NK-92 treated with Interleukin-12 subunit alpha and Interleukin-12 subunit beta, amount 100 ng/mL, for 24 hours (cell line): ENCODE measurements around the gene CHMP4B.

Experiments
- DNase-seq: peaks from one replicate; lab custom pipeline; 2025; lab: John Stamatoyannopoulos, UW

Gene CHMP4B, protein sequence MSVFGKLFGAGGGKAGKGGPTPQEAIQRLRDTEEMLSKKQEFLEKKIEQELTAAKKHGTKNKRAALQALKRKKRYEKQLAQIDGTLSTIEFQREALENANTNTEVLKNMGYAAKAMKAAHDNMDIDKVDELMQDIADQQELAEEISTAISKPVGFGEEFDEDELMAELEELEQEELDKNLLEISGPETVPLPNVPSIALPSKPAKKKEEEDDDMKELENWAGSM

DNA sequence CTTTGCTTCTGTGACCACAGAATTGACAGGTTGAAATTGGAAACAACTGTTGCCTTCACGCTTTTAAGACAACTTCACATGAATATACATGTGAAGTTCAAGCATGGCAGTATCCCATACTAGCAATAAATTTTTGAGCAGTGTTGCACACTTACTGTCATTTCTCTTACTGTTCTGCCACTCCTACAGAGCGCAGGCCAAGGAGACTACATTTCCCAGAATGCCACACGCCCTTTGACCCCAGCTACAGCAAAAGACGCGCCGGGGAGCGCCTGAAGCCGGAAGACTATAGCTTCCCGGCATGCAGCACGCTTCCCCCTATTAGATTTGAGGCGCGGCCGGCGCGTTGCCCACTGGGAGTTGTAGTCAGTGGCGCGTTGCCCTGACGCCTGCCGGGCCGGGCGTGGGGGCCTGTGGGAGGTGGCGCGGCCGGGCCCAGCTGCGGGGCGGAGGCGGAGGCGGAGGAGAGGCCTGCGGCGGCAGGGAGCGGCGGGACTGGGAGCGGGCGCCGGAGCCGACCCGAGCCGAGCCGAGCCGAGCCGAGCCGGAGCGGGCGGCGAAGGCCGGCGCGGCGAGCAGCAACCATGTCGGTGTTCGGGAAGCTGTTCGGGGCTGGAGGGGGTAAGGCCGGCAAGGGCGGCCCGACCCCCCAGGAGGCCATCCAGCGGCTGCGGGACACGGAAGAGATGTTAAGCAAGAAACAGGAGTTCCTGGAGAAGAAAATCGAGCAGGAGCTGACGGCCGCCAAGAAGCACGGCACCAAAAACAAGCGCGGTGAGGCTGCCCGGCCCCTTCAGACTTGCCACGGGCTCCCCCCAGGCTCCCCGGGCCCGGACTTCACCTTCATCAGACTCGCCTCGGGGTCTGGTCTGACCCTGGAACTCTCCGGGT lies at the start of gene CHMP4B:
Gene CHMP4B, plus strand, starts transcription at position 464 of the 891 bp plus-strand sequence. Its CDS starts 121 bp downstream, at position 585.
- peak; percentile 98 for DNase-seq

DNA sequence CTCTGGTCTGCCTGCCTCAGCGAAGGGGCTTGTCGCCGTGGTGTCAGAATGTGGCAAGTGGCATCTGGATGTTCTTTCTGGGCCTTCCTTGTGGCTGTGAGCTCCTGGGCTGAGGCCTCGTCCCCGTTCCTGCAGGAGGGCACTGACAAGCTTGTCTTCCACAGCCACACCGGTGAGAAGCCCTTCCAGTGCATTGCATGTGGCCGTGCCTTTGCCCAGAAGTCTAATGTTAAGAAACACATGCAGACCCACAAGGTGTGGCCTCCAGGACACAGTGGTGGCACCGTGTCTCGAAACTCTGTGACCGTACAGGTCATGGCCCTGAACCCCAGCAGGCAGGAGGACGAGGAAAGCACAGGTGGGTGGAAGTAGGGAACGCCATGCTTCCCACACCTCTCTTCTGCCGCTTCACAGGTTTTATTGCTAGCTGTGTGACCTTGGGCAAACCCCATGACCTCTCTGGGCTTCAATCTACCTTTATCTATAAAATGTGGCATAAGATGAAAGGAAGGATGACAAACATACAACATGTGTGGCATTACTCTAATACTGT lies 49.4 kb upstream of the CHMP4B start:
- no peak for DNase-seq

DNA sequence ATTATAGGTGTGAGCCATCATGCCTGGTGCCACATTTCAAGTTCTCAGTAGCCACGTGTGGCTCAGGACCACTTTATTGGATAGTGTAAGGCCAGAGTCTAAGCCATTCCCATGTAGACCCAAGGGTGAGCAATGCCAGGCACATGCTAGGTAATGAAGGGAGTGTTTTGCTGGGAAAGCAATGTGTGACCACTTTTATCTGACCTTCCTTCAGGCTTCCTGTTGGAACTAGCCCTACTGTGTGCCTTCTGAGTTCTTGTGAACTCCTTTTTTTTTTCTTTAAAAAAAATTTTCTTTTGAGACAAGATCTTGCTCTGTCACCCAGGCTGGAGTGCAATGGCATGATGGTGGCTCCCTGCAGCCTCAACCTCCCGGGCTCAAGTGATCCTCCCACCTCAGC lies 46.0 kb upstream of the CHMP4B start:
- DNase-seq: no peak

DNA sequence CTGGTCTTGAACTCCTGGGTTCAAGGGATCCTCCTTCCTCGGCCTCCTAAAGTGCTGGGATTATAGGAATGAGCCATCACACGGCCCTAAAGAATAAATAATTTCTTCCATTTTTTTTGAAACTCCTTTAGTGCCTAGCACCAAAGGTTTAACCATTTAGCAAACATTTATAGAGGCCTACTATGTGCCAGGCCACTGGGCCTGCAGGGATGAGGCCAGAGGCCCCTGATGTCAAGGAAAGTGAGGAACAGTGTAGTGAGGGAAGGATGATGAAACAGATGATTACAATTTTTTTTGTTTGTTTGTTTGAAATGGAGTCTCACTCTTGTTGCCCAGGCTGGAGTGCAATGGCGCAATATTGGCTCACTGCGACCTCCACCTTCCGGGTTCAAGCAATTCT lies 45.6 kb upstream of the CHMP4B start:
- no peak for DNase-seq

DNA sequence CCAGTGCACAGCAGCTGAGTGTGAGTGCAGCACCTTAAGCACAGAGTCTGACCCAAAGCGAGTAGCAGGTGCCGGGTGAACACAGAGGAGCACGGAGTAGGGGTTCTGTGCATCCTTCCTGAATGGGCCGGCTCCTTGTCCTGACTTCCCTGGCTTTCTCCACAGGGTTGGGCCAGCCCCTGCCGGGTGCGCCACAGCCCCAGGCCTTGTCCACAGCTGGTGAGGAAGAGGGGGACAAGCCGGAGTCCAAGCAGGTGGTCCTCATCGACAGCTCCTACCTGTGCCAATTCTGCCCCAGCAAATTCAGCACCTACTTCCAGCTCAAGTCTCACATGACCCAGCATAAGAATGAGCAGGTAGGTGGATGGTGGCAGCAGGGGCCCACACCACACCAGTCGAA lies 44.5 kb upstream of the CHMP4B start:
- no peak for DNase-seq

DNA sequence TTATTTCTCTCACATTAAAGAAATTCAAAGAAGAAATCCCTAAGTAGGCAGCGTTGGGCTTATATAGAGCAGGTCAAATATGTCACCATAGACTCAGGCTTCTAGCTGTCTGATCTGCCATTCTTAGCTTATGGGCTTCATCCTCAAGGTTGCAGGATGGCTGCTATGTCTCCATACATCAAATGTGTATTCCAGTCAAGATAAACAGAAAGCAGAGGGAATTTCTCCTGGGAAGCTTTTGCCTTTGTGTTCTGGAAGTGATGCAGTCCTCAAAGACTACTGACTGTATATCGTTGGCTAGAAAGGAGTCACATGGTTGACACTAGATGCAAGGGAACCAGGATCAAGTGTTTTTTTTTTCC lies 43.4 kb upstream of the CHMP4B start:
- no peak for DNase-seq

DNA sequence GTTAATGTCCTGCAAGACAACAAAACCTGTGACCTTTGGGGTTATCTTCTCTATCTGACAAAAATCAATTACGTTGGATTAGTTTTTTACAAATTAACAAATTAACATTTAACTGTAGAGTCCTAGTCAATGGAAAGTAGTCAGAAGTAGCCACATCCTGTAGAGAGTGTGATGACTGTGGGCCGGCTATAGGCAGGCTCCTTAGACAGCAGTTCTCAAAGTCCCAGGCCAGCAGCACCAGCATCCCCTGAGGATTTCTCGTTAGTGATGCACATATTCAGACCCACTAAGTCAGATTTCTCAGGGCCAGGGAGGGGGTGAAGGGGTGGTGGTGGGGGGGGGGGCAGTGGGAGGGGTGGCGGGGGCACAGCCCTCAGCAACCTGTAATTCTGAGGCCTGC lies 42.1 kb upstream of the CHMP4B start:
- no peak for DNase-seq

DNA sequence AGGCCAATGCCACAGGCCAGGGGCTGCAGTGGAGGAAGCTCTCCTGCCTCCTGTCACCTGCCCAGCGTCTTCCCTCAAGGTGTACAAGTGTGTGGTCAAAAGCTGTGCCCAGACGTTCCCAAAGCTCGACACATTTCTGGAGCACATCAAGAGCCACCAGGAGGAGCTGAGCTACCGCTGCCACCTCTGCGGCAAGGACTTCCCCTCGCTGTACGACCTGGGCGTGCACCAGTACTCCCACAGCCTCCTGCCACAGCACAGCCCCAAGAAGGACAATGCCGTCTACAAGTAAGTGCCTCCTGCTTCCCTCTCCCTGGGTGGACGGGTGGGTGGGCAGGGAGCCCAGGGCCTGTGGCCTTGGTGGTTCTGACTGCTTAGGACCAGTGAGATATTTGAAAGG lies 41.1 kb upstream of the CHMP4B start:
- no peak for DNase-seq

DNA sequence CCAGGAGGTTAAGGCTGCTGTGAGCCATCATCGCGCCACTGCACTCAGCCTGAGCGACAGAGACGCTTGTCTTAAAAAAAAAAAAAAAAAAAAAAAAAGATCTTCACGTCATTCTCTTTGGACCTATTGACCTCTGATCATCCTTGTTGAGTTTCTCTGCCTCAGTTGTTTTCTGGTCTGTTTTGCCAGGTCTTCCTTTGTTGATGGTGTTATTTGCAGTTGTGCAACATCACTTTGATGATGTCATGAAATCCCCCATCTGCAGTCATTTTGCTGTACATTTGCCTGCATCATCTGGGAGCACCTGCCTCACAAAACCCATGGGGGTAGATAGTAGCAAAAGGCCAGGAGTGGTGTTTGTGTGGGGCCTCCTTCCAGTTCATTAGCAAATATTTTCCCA lies 39.2 kb upstream of the CHMP4B start:
- no peak for DNase-seq

DNA sequence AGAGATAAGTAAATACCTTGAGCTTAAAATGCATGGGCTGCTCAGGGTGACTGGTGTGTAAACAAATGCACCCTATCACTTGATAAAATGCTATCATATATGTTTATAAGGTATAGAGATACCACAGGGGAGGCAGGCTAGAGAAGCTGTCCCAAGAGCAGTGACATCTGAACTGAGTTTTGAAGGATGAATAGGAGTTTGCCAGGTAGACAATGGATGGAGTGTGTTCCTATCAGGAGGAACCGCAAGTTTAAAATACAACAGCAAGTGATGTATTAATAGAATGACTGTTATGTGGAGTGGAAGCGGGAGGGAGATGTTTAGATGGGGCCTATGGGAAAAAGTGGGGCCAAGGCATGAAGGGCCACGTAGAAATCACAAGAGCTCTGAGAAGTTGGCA lies 38.7 kb upstream of the CHMP4B start:
- no peak for DNase-seq

DNA sequence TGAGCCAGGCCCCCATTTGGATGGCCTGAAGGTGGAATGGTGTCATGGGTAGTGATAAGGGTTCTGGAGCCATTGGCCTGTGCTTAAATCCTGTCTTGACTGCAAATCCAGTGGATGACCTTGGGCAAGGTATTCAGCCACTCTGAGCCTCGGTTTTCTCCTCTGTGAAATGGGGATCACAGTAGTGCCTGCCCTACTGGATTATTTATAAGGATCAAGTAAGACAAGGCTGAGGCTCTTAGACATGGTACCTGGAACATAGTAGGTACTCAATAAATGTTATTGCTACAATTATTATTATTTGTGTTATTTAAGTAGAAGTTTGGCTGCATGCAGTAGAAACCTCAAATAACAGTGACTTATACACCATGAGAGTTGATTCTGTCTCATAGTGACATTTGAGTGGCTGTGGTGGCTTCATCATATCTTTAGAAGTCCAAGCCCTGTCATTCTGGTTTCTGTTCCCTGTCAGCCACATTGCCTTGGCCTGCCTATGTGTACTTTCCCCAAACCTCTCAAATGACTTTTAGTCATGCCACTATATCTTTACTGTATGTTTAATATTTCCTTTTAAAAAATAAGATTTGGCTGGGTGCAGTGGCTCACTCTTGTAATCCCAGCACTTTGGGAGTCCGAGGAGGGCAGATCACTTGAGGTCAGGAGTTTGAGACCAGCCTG lies 37.6 kb upstream of the CHMP4B start:
- DNase-seq: no peak

DNA sequence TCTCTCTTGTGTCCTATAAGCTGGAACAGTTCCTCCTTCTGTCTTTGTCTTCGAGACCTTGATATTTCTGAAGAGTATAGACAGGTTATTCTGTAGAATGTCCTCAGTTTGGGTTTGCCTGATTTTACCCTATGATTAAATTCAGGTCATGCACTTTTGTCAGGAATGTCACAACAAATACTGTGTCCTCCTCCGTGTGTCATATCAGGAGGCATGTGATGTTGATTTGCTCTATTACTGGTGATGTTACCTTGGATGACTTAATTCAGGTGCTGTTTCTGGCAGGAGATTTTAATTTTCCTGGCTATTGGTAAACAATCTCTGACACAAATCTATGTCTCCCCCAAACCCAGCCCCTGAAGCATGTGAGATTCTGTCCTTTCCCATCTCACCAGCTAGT lies 33.3 kb upstream of the CHMP4B start:
- DNase-seq: no peak

DNA sequence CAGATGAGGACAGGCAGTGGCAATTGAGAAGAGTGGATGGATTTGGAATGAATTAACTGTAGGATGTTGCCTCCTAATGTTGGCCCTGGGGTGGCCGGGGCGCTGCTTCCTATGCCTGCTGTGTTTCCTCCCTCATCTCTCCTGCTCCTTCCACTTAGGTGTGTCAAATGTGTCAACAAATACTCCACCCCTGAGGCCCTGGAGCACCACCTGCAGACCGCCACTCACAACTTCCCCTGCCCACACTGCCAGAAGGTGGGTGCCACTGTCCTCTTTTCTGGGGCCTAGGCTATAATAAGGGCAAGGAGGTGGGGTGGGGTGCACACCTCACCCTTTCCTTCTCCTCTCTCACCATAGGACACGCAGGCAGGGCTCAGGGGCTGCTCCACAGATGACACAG lies 30.0 kb upstream of the CHMP4B start:
- DNase-seq: no peak

DNA sequence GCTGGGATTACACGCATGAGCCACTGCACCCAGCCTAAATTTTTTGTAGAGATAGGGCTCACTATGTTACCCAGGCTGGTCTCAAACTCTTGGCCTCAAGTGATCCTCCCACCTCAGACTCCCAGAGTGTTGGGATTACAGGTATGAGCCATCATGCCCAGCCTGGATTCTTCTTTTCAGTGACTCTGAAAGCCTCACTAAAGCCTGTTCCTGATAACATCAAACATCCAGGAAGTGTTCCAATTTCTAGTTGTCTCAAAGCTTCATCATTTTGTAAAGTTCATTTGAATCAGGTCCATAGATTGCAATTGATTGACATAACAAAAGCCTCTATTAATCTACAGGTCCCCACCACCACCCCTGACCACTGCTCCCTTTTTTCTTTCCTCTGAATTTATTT lies 29.2 kb upstream of the CHMP4B start:
- DNase-seq: no peak

DNA sequence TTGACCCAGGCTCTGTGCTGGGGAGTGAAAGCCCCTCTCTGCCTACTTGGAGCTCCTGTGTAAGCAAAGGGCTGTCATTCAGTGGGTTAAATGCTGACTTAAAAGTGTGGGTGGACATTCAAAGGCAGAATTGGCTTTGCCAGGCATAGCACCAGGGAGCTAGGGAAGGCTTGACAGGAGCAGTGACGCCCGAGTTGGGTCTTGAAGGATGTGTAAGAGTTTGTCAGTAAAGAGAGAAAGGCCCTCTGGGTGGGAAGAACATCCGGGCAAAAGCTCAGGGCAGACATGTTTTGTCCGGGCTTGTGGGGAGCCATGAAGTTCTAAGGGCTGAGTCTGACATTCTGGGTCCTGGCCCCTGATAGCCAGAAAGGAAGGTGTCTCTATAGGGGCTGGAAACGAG lies 27.9 kb upstream of the CHMP4B start:
- DNase-seq: no peak

DNA sequence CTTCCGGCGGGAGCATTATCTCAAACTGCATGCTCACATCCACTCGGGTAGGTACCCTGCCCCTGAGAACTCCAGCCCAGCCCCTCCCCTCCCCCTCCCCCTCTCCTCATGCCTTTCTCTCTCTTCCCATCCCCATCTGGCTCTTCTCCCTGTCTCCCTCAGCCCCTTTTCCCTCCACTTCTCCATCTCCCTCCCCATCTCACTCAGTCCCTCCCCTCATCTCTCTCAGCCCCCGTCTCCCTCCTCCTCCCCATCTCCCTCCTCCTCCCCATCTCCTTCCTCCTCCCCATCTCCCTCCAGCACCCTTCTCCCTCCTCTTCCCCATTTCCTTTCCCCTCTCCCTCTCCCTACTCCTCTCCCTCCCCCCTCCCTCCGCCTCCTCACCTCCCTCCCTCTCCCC lies 27.3 kb upstream of the CHMP4B start:
- no peak for DNase-seq

DNA sequence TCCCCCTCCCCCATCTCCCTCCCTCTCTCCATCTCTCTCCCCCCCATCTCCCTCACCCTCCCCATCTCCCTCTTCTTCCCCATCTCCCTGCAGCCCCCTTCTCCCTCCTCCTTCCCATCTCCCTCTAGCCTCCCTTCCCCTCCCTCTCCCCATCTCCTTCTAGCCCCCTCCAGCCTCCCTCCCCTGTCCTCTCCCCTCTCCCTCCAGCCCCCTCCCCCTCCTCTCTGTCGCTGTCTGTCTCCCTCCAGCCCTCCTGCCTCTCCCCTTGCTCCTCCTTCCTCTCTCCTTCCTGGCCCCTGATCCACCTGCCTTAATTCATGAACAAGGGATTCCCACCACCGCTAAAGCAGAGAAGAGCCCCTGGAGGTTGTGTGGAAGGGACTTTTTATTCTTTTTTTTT lies 26.9 kb upstream of the CHMP4B start:
- no peak for DNase-seq

DNA sequence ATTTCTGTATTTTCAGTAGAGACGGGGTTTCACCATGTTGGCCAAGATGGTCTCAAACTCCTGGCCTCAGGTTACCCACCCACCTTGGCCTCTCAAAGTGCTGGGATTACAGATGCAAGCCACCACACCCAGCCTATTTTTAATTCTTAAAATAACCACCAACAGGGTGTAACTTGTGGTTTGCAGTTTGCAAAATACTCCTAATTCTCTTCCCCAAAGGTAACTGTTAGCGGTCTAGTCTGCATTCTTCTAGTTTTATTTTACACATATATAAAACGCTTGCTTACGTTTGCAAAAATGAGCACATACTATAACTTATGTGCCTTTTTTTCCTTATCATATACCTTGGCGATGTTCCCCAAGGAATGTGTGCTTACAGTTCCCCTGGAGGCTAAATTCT lies 25.6 kb upstream of the CHMP4B start:
- no peak for DNase-seq

DNA sequence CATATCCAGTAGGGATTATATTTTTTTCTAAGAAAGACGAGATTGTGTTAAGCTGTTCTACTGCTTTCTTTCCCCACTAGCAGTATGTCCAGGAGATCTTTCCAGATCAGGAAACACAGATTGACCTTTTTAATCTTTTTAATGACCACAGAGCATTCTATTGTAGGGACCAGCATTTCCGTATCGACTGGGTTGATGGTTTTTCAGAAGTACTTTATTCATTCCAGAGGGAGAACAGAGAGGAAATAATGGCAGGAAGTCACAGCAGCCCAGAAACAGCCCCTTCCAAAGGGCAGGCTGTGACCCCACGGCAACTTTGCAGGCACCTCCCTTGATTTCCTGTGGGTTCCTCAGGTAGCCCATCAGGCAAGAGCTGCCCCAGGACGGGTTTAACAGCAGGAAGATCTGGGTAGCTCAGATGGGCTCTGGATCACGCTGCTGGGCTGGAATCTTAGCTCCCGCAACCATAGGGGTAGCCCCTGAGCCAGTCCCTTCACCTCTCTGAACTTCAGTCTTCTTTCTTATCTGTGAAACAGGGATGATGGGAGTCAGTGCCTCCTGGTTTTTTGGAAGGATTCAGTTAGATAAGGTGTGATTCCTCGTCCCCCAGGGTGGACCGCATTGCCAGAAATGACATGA lies 23.8 kb upstream of the CHMP4B start:
- DNase-seq: no peak

DNA sequence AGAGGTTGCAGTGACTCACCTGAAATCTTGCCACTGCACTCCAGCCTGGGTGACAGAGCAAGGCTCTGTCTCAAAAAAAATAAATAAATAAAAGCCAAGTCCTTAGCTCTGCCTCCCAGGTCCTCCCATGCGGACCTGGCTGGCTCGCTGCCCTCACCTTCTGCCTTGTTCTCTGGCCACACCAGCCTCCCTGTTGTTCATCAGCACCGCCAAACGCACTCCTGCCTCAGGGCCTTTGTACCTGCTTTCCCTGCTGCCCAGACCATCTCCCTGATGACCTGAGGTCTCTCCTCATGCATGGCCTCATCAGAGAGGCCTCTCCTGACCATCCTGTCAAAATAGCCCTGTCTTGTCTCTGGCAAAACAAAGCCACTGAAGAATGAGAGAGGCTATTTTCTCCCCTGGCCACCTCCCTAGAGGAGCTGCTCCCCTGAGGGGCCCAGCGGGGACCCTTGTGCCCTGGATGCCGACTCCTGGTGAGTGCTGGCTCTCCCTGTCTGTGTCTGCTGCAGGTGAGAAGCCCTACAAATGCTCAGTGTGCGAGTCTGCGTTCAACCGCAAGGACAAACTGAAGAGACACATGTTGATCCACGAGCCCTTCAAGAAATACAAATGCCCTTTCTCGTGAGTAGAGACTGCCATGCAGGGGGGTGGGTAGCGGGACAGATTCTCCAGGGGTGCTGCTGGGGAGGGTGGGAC lies 22.6 kb upstream of the CHMP4B start:
- DNase-seq: no peak

DNA sequence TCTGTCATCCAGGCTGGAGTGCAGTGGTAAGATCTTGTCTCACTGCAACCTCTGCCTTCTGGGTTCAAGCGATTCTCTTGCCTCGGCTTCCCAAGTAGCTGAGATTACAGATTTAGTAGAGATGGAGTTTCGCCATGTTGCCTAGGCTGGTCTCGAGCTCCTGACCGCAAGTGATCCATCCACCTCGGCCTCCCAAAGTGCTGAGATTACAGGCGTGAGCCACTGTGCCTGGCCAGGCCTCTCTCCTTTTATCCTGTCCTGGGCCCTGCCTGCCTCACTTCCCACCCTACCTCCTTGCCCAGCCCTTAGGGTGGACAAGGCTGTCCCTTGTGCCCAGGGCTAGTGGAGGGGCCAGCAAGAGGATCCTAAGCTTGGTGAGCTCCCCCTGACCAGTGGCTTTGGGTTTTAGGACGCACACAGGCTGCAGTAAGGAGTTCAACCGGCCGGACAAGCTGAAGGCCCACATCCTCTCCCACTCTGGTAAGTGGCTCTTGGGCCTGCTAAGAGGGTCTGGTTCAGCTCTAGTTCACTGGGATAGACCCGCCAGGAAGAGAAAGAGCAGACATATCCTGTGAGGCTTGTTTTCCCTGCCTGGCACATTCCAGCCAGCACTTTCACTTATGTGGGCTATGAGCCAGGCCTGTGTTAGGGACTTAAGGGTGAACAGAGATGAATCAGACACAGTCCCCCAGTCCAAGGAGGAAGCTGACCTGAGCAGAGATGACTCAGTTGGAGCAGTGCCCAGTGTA lies 21.9 kb upstream of the CHMP4B start:
- no peak for DNase-seq
